H1 (cell line): ENCODE results near the gene AUH. TPM values are rescaled to one million over a fixed set of nuclear protein-coding genes. Genes with fewer than 3 reads are reported as not detected.

Experiments
- CTCF ChIA-PET: fragments of 300-600 bp; sonication (Branson Sonifier 250); formaldehyde crosslinking; loops from one replicate; lab custom pipeline; 2021; ENCODE audit not compliant: partially characterized antibody; lab: Charles Lee
- POLR2A ChIA-PET: fragments of 300-600 bp; sonication (Branson Sonifier 250); formaldehyde crosslinking; loops from one replicate; lab custom pipeline; 2021; ENCODE audit warnings: inconsistent platforms; ENCODE audit not compliant: partially characterized antibody; lab: Charles Lee
- DNase-seq, 2 experiments: peaks; one replicate each; pipeline versions ENCODE4 v3.0.0 to v3.0.0-alpha.2; 2010 to 2022; ENCODE audit warnings: low spot score in 2 of 2, low read depth in 1 of 2, mixed read lengths in 1 of 2
- FAIRE-seq: peaks from 2 replicates; lab custom pipeline; 2011; peaks lifted over from hg19 to GRCh38; lab: Jason Lieb, UNC
- H2AFZ ChIP-seq: 2 replicates; pipeline ENCODE4 v1.8.1; 2012; ENCODE audit warnings: low read length, inconsistent platforms
- H2AK5ac ChIP-seq: 2 replicates; pipeline ENCODE4 v1.6.1; 2013; ENCODE audit warnings: low read depth, low read length
- H2BK120ac ChIP-seq: replicated peaks from 2 replicates; pipeline ENCODE3; 2013; ENCODE audit warnings: low read depth, low read length, inconsistent platforms
- H2BK12ac ChIP-seq: 2 replicates; pipeline ENCODE4 v1.6.1; 2013; ENCODE audit warnings: low read depth, low read length
- H2BK15ac ChIP-seq: 2 replicates; pipeline ENCODE4 v1.6.1; 2013; ENCODE audit warnings: low read length
- H2BK20ac ChIP-seq: 2 replicates; pipeline ENCODE4 v1.6.1; 2013; ENCODE audit warnings: low read length
- H2BK5ac ChIP-seq: 2 replicates; pipeline ENCODE4 v1.6.1; 2013; ENCODE audit warnings: low read depth, low read length
- H3K14ac ChIP-seq: 2 replicates; pipeline ENCODE4 v1.6.1; 2013; ENCODE audit warnings: inconsistent platforms; ENCODE audit not compliant: insufficient read length
- H3K18ac ChIP-seq: 2 replicates; pipeline ENCODE4 v1.6.1; 2013; ENCODE audit warnings: low read length; ENCODE audit errors: extremely low read depth
- H3K23ac ChIP-seq: 2 replicates; pipeline ENCODE4 v1.6.1; 2013; ENCODE audit warnings: inconsistent platforms; ENCODE audit not compliant: insufficient read length
- H3K23me2 ChIP-seq: 2 replicates; pipeline ENCODE4 v1.6.1; 2013; ENCODE audit warnings: low read depth, low read length
- H3K27ac ChIP-seq: 2 replicates; pipeline ENCODE4 v1.6.1; 2011; ENCODE audit warnings: low read depth, low read length, inconsistent platforms
- H3K27me3 ChIP-seq, 4 experiments: replicated peaks in 1 of 4; 1 replicate in 1 of 4; 2 replicates in 3 of 4; pipeline versions ENCODE4 v1.6.1 to v1.8.1; 2011 to 2013; ENCODE audit warnings: low read length in 3 of 4, mild to moderate bottlenecking in 3 of 4, inconsistent platforms in 2 of 4, mixed read lengths in 2 of 4, moderate library complexity in 1 of 4; ENCODE audit not compliant: control insufficient read depth in 3 of 4, insufficient read depth in 3 of 4; ENCODE audit errors: extremely low read depth in 1 of 4
- H3K36me3 ChIP-seq, 4 experiments: 2 replicates each; pipeline versions ENCODE4 v1.6.1 to v1.8.1; 2011 to 2013; ENCODE audit warnings: mild to moderate bottlenecking in 4 of 4, low read length in 3 of 4, moderate library complexity in 2 of 4, control low read depth in 1 of 4, inconsistent platforms in 1 of 4; ENCODE audit not compliant: insufficient read depth in 4 of 4, control insufficient read depth in 2 of 4
- H3K4ac ChIP-seq: replicated peaks from 2 replicates; pipeline ENCODE3; 2013; ENCODE audit warnings: low read length, low read depth, mixed read lengths, inconsistent platforms; ENCODE audit not compliant: insufficient read length
- H3K4me1 ChIP-seq, 4 experiments: replicated peaks in 1 of 4; 1 replicate in 1 of 4; 2 replicates in 3 of 4; pipeline versions ENCODE4 v1.6.1 to v1.8.1; 2011 to 2013; ENCODE audit warnings: low read length in 3 of 4, inconsistent platforms in 2 of 4, mixed read lengths in 1 of 4; ENCODE audit not compliant: insufficient read depth in 4 of 4, control insufficient read depth in 3 of 4
- H3K4me2 ChIP-seq, 2 experiments: 2 replicates each; pipeline versions ENCODE4 v1.6.1 to v1.8.1; 2011 to 2013; ENCODE audit warnings: low read depth in 2 of 2, low read length in 2 of 2, control low read depth in 1 of 2, inconsistent platforms in 1 of 2, mild to moderate bottlenecking in 1 of 2; ENCODE audit not compliant: insufficient read depth in 1 of 2
- H3K4me3 ChIP-seq, 4 experiments: fragments of 200-600, 300-600 bp in 1 of 4; sonication (generic), shearing (Covaris generic), sonication (Bioruptor Twin) in 1 of 4; 2 replicates each; pipeline versions ENCODE4 v1.5.1 to v1.8.1; 2011 to 2016; ENCODE audit warnings: low read length in 4 of 4, low read depth in 3 of 4, control low read depth in 2 of 4, inconsistent platforms in 2 of 4, mild to moderate bottlenecking in 2 of 4, mixed read lengths in 1 of 4, moderate library complexity in 1 of 4; ENCODE audit not compliant: insufficient read depth in 2 of 4; ENCODE audit errors: extremely low read depth in 1 of 4
- H3K56ac ChIP-seq: replicated peaks from 2 replicates; pipeline ENCODE3; 2013; ENCODE audit warnings: low read depth, mild to moderate bottlenecking, mixed read lengths, low read length, inconsistent platforms; ENCODE audit not compliant: insufficient read length
- H3K79me1 ChIP-seq: 2 replicates; pipeline ENCODE4 v1.6.1; 2013; ENCODE audit warnings: low read depth, low read length, control low read depth
- H3K79me2 ChIP-seq, 2 experiments: 2 replicates each; pipeline versions ENCODE4 v1.6.1 to v1.8.1; 2012 to 2013; ENCODE audit warnings: low read length in 2 of 2, mild to moderate bottlenecking in 2 of 2, inconsistent platforms in 1 of 2; ENCODE audit not compliant: insufficient read depth in 2 of 2, control insufficient read depth in 1 of 2
- H3K9ac ChIP-seq, 4 experiments: replicated peaks in 1 of 4; 1 replicate in 1 of 4; 2 replicates in 3 of 4; pipeline versions ENCODE4 v1.6.1 to v1.8.1; 2011 to 2013; ENCODE audit warnings: low read depth in 3 of 4, low read length in 3 of 4, control low read depth in 2 of 4, mild to moderate bottlenecking in 2 of 4, moderate library complexity in 2 of 4, inconsistent platforms in 1 of 4; ENCODE audit errors: extremely low read depth in 1 of 4
- H3K9me3 ChIP-seq, 2 experiments: 2 replicates each; pipeline versions ENCODE4 v1.6.1 to v1.8.1; 2012 to 2013; ENCODE audit warnings: mild to moderate bottlenecking in 2 of 2, moderate library complexity in 2 of 2, control low read depth in 1 of 2, inconsistent platforms in 1 of 2, low read depth in 1 of 2, low read length in 1 of 2, mixed read lengths in 1 of 2; ENCODE audit not compliant: insufficient read depth in 2 of 2
- H4K20me1 ChIP-seq, 2 experiments: replicated peaks in 1 of 2; 2 replicates each; pipeline versions ENCODE3 to v1.8.1; 2011 to 2013; ENCODE audit warnings: inconsistent platforms in 2 of 2, low read length in 2 of 2, mild to moderate bottlenecking in 1 of 2; ENCODE audit not compliant: insufficient read depth in 2 of 2, control insufficient read depth in 1 of 2
- H4K5ac ChIP-seq: 2 replicates; pipeline ENCODE4 v1.6.1; 2013; ENCODE audit warnings: low read length, low read depth, mixed read lengths, inconsistent platforms; ENCODE audit not compliant: insufficient read length
- H4K8ac ChIP-seq: 2 replicates; pipeline ENCODE4 v1.8.0; 2013; ENCODE audit warnings: mild to moderate bottlenecking, moderate library complexity, low read length, inconsistent platforms; ENCODE audit not compliant: insufficient read depth; ENCODE audit errors: extremely low read depth
- H4K91ac ChIP-seq: replicated peaks from 2 replicates; pipeline ENCODE3; 2013; ENCODE audit warnings: low read length, mixed read lengths, inconsistent platforms; ENCODE audit not compliant: insufficient read length
- SP4 ChIP-seq: IDR thresholded peaks from 2 replicates; pipeline ENCODE4 v1.6.1; 2012; ENCODE audit warnings: low read length, inconsistent platforms
- WGBS, 2 experiments: shearing (Covaris generic) in 1 of 2; methylation state at CpG; one replicate each; pipeline versions ENCODE4 v1.1.6 to v1.1.7; 2013 to 2015; ENCODE audit warnings: low lambda C conversion rate in 2 of 2, mixed read lengths in 2 of 2, inconsistent platforms in 1 of 2, low coverage in 1 of 2, missing lambda C conversion rate in 1 of 2; ENCODE audit not compliant: insufficient replicate concordance in 2 of 2, insufficient coverage in 1 of 2, insufficient read length in 1 of 2; ENCODE audit errors: extremely low coverage in 1 of 2, missing lambda C conversion rate in 1 of 2; 5-methylcytosine and 5-hydroxymethylcytosine counted together
- polyA plus RNA-seq, 7 experiments: library from polyadenylated mRNA; depleted of rRNA in 3 of 7; stranded (reverse) in 5 of 7; unstranded in 2 of 7; fragments of >200 nt in 5 of 7; fragments of 200-250 nt in 2 of 7; gene quantifications; 1 replicate in 5 of 7; 2 replicates in 1 of 7; 4 replicates in 1 of 7; pipeline versions ENCODE4 v1.2.1 to v1.2.3, GENCODE V29; 2011 to 2013; ENCODE audit warnings: missing spikeins in 2 of 7, mixed read lengths in 2 of 7
- total RNA-seq: library from RNA; stranded (reverse); fragmentation: NEBNext Ultra II Directional; extraction: Animal tissue kit (Norgen Biotek cat#: 25700); gene quantifications from 2 replicates; pipeline ENCODE4 v1.2.1, GENCODE V29; 2021

AUH gene
- total and polyA plus RNA-seq, 2 of the 8 experiments (the other 6 are each of a cell fraction or from before 2014, with no cell fraction given) = 5.8 to 21.9 TPM

DNA sequence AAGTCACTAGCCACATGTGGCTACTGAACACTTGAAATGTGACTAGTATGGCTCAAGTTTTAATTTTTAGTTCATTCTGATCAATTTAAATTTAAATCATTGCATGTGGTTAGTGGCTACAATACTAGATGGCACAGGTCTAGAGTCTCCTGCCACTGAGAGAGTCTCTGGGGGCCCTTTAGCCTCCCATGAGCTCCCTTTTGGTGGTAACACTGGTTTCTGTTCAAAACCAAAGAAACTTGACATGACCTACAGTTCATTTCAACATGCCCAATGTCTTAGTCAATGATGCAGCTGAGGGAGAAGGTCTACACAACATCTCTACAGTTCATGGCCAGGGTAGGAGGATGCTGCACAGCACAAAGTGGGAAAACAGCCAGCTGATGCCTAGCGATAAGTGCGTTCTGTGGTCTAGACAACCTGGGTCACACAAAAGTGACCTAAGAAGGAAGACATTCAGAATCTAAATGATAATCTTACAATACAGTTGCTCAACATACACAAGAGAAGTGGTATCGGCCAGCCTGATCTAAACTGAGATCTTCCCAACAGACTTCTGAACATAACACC lies 121.0 kb downstream of the AUH start:
- H2BK5ac ChIP-seq = no peak overlapping the region
- H2BK120ac ChIP-seq = no peak overlapping the region
- H3K4ac ChIP-seq = no peak overlapping the region
- peaks cover 0 to under 1% (median under 1%) of the 10 kb centered on the region in 4 experiments; a peak in 3 of 7 replicates for H3K4me1 ChIP-seq
- 95% methylated on average over 3 of the region's 3 CpGs; no CpG with 5 or more reads in 1 of the 2 experiments for WGBS, 2 experiments
- H4K20me1 ChIP-seq = peaks cover 0 to 1% of the 10 kb centered on the region in 2 experiments
- ChIA-PET POLR2A (no interaction called here), CTCF (interaction anchor here (0.6 to 1.8 kb wide), 4 partner anchors 13 to 204 kb away, joined by 3 to 5 read pairs (median 4); no protein-coding TSS in a partner anchor)
- no peak overlapping the region for H3K4me3 ChIP-seq
- no peaks in the 10 kb centered on the region for H3K27me3 ChIP-seq
- no peak overlapping the region for H3K9ac ChIP-seq
- H2BK15ac ChIP-seq = no peak overlapping the region
- no peak overlapping the region for H2BK12ac ChIP-seq
- H4K8ac ChIP-seq = no peak overlapping the region
- no peak overlapping the region for H3K27ac ChIP-seq
- no peak for FAIRE-seq
- H2BK20ac ChIP-seq = no peak overlapping the region
- no peaks in the 10 kb centered on the region for H3K9me3 ChIP-seq
- H3K23ac ChIP-seq = no peak overlapping the region
- no peak overlapping the region for H3K4me2 ChIP-seq
- H3K14ac ChIP-seq = no peak overlapping the region
- no peak overlapping the region for H2AFZ ChIP-seq
- H3K79me2 ChIP-seq = no peaks in the 10 kb centered on the region
- H2AK5ac ChIP-seq = no peak overlapping the region
- H3K23me2 ChIP-seq = no peaks in the 10 kb centered on the region
- no peaks in the 10 kb centered on the region for H3K36me3 ChIP-seq
- H3K79me1 ChIP-seq = no peaks in the 10 kb centered on the region; the same call in 1 of the 2 replicates
- DNase-seq = no peak
- no peak overlapping the region for H3K56ac ChIP-seq
- no peak overlapping the region for H4K5ac ChIP-seq
- no peak overlapping the region for H3K18ac ChIP-seq
- H4K91ac ChIP-seq = no peak overlapping the region
- TF ChIP-seq SP4 = no peak
